ENCODE results near the gene UNC93B1. TPM values are rescaled to one million over a fixed set of nuclear protein-coding genes. Genes with fewer than 3 reads are reported as not detected.

UNC93B1 gene
- total and polyA plus RNA-seq, 12 donors: 3.2 to 18.2 (median 6.8) TPM

DNA sequence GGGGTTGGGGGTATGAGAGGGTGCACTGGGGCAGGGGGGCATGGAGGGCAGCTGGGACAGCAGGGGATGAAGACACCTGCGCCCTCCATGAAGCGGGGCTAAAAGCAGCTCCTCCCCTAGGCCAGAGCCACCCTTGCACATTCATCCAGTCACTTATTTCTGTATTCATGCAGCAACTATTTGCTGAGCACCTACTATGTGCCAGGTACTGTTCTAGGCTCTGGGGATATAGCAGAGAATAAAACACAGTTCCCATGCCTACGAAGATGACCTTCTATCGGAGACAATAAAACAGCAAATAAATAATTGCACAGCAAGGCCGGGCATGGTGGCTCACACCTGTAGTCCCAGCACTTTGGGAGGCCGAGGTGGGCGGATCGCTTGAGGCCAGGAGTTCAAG, 11.6 kb upstream of the UNC93B1 start:
- H3K9me3 ChIP-seq: no peaks in the 10 kb centered on the region
- TF ChIP-seq, protein P1, sequence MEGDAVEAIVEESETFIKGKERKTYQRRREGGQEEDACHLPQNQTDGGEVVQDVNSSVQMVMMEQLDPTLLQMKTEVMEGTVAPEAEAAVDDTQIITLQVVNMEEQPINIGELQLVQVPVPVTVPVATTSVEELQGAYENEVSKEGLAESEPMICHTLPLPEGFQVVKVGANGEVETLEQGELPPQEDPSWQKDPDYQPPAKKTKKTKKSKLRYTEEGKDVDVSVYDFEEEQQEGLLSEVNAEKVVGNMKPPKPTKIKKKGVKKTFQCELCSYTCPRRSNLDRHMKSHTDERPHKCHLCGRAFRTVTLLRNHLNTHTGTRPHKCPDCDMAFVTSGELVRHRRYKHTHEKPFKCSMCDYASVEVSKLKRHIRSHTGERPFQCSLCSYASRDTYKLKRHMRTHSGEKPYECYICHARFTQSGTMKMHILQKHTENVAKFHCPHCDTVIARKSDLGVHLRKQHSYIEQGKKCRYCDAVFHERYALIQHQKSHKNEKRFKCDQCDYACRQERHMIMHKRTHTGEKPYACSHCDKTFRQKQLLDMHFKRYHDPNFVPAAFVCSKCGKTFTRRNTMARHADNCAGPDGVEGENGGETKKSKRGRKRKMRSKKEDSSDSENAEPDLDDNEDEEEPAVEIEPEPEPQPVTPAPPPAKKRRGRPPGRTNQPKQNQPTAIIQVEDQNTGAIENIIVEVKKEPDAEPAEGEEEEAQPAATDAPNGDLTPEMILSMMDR (IDR thresholded peaks at IDR 0.05): no peak
- no peaks in the 10 kb centered on the region for H3K27me3 ChIP-seq
- ATAC-seq: no peak
- H3K4me3 ChIP-seq: no peak overlapping the region
- 96 to 98% methylated on average over 8 of the region's 8 CpGs for WGBS, 2 donors
- intact Hi-C loops (cut with DNase I): loop anchor here in 2 of 10 donors (5.0 to 10.0 kb wide), 2 partner anchors 189 to 1727 kb away; no protein-coding TSS in a partner anchor
- H3K4me1 ChIP-seq: peaks cover 3 to 47% (median 12%) of the 10 kb centered on the region in 9 donors
- H3K27ac ChIP-seq: no peak overlapping the region
- H3K36me3 ChIP-seq: peaks cover 0 to 9% (median 0%) of the 10 kb centered on the region in 9 donors
- no peak for DNase-seq

DNA sequence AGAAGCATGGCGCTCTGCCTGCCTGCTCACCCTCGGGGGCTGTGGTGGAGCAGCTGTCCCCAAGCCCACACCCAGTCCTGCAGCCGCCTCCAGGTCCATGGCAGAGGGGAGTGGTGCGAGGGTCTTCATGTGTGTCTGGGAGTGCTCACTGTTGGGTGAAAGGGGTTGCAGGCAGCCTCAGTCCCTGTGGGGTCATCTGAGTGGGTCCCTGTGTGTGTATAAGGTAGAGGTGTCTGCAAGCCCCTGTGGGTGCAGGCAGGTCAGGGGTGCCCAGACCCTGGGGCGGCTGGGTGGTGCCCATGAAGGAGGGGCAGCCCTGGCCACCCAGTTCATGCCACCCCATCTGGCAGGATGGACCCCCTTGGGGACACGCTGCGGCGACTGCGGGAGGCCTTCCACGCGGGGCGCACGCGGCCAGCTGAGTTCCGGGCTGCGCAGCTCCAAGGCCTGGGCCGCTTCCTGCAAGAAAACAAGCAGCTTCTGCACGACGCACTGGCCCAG, 11.1 kb upstream of the UNC93B1 start:
- Histone ChIP-seq H3K27ac (peak overlapping the region in 1 of 10 donors; percentile 66), H3K27me3 (no peaks in the 10 kb centered on the region), H3K9me3 (no peaks in the 10 kb centered on the region), H3K36me3 (peaks cover 0 to 9% (median 0%) of the 10 kb centered on the region in 9 donors), H3K4me3 (no peak overlapping the region), H3K4me1 (peaks cover 7 to 52% (median 16%) of the 10 kb centered on the region in 9 donors)
- TF ChIP-seq, protein P1 (IDR thresholded peaks at IDR 0.05): no peak
- no peak for DNase-seq
- WGBS, 2 donors: 92% methylated on average over 19 of the region's 19 CpGs
- intact Hi-C loops (cut with DNase I): loop anchor here in 2 of 10 donors (5.0 to 10.0 kb wide), 2 partner anchors 190 to 1727 kb away; no protein-coding TSS in a partner anchor
- no peak for ATAC-seq

GRCh38 chr11:68014157-68014946, 10.5 kb upstream of the UNC93B1 start:
- peak overlapping the region in 1 of 10 donors; percentile 66 for H3K27ac ChIP-seq
- H3K27me3 ChIP-seq: no peaks in the 10 kb centered on the region
- H3K4me1 ChIP-seq: peaks cover 10 to 58% (median 23%) of the 10 kb centered on the region in 9 donors
- H3K4me3 ChIP-seq: no peak overlapping the region
- H3K9me3 ChIP-seq: no peaks in the 10 kb centered on the region
- intact Hi-C loops (cut with DNase I): loop anchor here in 1 of 10 donors (10.0 kb wide), 1 partner anchor 190 kb away; no protein-coding TSS in a partner anchor
- H3K36me3 ChIP-seq: peaks cover 0 to 9% (median 0%) of the 10 kb centered on the region in 9 donors
- no peak for ATAC-seq
- no peak for DNase-seq
- WGBS, 2 donors: 61 to 62% methylated on average over 15 to 16 of the region's 16 CpGs
- TF ChIP-seq, protein P1 (IDR thresholded peaks at IDR 0.05): no peak

- Histone ChIP-seq H3K9me3 (no peaks in the 10 kb centered on the region), H3K27ac (peak overlapping the region in 1 of 10 donors; percentile 66), H3K27me3 (no peaks in the 10 kb centered on the region), H3K4me3 (no peak overlapping the region), H3K4me1 (peaks cover 10 to 65% (median 26%) of the 10 kb centered on the region in 9 donors), H3K36me3 (peaks cover 0 to 3% (median 0%) of the 10 kb centered on the region in 9 donors)
- intact Hi-C loops (cut with DNase I): loop anchor here in 1 of 10 donors (10.0 kb wide), 1 partner anchor 191 kb away; no protein-coding TSS in a partner anchor
- 91 to 93% methylated on average over 14 of the region's 14 CpGs for WGBS, 2 donors
- ATAC-seq (no peak), DNase-seq (no peak)
- TF ChIP-seq, protein P1 (IDR thresholded peaks at IDR 0.05): no peak
These were observed 9.8 kb upstream of the UNC93B1 start for GRCh38 chr11:68013611-68014156.

Measured in heart right ventricle (tissue), 16 donors.